ENCODE results near the gene GPD1.
"Not testable (repeated sequence)": the region's sequence is repeated elsewhere in the genome, so short reads cannot be mapped to it uniquely, and the experiment has no call there.

The GPD1 gene

DNA sequence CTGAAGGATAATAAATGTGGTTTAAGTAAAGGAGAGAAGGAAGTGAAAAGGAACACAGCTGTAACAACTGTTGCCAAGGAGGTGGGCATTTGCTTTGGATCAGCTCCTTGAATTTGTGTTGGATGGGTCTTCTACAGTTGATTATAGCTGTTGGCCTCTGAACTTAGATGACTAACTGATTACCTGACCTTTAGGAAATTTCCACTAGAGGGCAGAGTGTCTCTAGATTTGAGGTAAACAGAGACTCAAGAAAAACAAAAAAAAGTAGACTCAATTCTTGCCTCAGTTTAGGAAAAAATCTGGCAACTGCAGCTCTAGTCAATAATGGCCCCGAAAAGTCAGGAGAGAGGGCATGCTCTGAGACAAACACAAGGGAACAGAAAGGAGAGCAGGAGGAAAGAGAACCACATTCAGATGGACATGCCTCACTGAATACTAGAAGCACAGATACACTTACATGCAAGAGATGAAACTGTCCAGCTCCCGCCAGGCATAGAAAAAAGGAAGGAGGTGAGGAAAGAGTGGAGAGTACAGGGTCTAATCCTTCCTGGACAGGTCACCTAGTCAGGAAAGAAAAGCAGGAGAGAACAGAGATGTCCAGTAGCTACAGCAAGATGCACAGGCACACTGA lies 28.8 kb downstream of the GPD1 start:
- DNase-seq: no peak

DNA sequence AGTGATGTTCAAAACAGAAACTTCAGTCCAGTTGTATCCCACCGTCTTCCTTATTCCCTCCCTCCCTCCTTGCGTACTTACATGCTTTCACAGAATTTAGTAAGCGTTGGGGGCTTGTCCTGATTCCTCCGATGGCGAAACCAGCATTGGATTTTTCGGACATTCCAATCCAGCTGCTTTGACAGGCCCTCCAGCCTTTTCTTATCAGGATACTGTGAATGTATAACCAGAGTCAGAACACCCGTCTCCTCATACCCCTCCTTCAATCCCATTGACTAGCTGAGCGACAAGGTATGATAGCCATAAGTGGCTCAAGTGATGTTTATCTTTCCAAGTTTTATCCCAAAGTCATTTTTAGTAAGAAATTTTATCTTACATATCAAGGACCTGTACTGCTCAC lies 39.2 kb downstream of the GPD1 start:
- no peak for DNase-seq

DNA sequence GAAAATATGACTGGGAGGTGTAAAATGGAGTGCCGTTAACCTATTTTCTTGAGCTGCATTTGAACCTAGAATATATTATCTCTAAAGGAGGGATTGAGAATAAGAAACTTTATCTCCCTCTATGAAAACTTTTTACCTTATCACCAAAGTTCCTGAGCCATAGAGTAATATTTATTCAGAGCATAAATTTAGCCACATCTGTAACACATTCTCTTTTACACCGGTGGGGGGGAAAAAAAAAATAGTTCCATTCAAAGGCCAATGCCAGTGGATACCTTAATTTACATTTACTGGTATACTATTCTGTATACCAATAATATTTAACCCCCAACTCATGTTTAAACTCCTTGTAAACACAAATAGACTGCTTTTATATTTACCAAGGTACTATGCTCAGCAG lies 41.6 kb downstream of the GPD1 start:
- DNase-seq: no peak

DNA sequence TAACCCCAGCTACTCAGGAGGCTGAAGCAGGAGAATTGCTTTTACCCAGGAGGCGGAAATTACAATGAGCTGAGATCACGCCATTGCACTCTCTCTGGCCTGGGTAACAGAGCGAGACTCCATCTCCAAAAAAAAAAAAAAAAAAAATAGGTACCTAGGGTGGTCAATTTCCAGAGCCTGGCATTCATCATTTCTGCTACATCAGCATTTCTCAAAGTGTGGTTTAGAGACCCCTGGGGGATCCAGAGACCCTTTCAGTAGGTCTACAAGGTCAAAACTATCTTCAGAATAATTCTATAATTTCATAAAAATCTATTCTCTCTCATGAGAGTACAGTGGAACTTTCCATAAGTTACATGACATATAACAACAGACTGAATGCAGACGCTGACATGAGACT lies 43.5 kb downstream of the GPD1 start:
- DNase-seq: no peak

DNA sequence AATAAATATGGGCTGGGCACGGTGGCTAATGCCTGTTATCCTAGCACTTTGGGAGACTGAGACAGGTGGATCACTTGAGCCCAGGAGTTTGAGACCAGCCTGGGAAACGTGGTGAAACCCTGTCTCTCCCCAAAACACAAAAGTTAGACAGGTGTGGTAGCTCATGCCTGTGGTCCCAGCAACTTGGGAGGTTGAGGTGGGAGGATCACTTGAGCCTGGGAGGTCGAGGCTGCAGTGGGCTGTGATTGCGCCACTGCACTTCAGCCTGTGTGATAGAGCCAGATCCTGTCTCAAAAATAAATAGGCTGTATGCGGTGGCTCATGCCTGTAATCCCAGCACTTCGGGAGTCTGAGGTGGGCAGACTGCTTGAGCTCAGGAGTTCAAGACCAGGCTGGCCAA lies 44.2 kb downstream of the GPD1 start:
- not testable (repeated sequence) for DNase-seq

DNA sequence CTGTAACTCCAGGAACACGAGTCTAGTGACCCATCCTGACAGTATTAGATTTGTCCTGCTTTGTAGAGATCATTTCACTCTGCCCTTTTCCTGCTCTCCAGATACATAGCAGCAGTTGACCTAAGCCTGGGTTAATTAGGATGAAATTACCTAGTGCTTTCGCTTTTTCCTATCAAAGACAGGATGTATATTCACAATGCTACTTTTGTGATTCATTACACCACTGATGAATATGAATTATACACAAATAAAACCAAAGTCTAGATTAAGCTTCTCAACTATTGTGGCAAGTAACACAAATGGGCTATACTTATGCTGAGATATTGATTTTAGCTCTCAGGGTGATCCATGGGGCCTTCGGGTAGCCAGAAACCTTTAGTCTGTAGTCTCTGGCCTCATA lies 45.5 kb downstream of the GPD1 start:
- DNase-seq: no peak

DNA sequence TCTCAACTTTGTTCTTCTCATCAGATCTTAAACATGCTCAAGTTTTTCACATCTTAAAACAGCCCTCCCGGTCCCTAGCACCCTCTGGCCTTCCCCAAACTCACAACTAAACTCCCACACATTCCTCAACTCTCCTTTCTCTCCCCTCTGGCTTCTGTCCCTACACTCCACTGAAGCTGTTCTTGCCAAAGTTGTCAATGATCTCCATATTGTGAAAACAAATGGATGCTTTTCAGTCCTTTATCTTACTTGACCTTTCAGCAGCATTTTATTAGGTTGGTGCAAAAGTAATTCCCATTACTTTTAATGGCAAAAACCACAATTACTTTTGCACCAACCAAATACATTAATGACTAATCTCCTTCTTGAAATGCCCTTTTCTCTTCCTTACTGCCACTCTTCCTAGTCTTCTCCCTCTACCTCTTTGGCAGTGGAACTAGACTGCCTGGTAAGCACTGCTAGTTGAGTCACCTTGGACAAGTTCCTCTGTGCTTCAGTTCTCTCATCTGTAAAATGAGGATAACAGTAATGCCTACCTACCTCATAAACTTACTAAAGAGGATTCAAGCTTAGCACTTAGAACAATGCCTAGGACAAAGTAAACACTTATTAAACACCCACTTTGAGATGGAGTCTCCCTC lies 47.4 kb downstream of the GPD1 start:
- DNase-seq: no peak

DNA sequence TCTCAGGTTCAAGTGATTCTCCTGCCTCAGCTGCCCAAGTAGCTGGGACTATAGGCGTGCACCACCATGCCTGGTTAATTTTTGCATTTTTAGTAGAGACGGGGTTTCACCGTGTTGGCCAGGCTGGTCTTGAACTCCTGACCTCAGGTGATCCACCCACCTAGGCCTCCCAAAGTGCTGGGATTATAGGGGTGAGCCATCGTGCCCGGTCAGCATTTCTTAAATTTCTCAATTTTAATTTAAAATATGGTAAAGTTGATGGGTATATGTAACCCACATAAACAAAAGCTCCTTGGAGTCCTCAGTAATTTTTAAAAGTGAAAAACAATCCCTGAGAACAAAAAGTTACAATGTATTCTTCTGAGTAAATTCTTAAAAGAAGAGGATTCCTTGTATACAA lies 51.1 kb downstream of the GPD1 start:
- DNase-seq: not testable (repeated sequence)

DNA sequence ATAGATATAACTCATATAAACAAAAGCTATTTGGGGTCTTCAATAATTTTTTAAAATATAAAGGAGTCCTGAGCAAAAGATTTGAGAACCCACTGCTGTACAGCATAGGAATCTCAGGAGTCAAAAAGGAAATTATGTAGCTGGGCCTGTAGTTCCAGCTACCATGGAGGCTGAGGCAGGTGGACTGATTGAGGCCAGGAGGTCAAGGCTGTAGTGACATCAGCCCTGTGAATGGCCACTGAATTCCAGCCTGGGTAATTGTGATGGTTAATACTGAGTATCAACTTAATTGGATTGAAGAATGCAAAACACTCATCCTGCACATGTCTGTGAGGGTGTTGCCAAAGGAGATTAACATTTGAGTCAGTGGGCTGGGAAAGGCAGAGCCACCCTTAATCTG lies 52.8 kb downstream of the GPD1 start:
- DNase-seq: no peak

DNA sequence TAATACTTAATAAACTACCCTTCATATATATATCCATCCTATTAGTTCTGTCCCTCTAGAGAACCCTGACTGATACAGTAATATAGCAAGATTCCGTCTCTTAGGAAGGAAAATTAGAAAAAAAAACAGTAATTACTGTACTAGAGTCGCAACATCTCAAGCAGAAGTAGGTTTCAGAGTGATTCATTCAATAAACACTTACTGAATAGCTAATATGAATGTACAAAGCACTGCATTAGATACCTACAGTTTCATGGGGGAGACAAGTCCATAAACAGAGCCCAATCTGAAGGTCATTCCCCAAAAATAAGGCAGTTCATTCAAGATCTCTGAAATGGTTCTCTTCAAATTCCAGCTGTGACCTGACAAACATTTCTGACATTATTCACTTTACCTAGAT lies 53.5 kb downstream of the GPD1 start:
- DNase-seq: no peak

DNA sequence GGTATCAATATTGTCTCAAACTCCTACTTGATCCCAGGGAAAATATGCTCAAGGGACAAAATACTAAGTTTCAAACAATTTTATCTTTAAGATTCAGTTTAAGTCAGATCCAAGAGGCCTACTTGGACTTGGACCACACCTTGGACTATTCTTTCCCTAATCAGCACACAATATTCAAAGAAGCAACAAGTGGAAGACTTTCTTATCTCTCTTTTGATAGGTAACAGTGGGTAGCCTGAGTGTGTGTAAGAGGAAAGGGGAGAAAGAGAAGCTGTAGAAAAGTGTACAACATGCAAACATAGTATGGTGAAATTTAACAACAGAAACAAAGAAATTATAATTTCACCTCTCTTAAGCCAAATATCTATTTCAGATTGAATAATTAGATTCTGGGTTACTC lies 56.8 kb downstream of the GPD1 start:
- DNase-seq: no peak
